PC-3 (cell line): Measurements from ENCODE around the gene TMEM138. TPM values are rescaled to one million over a fixed set of nuclear protein-coding genes. Genes with fewer than 3 reads are reported as not detected.

Source experiments
- ATAC-seq: fragments of 200-7000 bp; cut with Tn5 transposase; 2 replicates; pipeline ENCODE4 v1.9.1; 2020; ENCODE audit warnings: mild to moderate bottlenecking, moderate library complexity
- BruUV-seq: library from RNA; stranded (reverse); fragments of 400-500 nt; replicated peaks from 2 replicates; lab custom pipeline; 2021; lab: Mats Ljungman, UMichigan
- CTCF ChIA-PET: fragments of 300-600 bp; sonication (Branson Sonifier 250); formaldehyde crosslinking; loops from one replicate; lab custom pipeline; 2022; ENCODE audit warnings: antibody characterized with exemption; lab: Charles Lee
- POLR2A ChIA-PET: fragments of 300-600 bp; sonication (Branson Sonifier 250); formaldehyde crosslinking; loops from one replicate; lab custom pipeline; 2022; ENCODE audit warnings: antibody characterized with exemption; ENCODE audit not compliant: unreplicated experiment; lab: Charles Lee
- DNase-seq: peaks from one replicate; pipeline ENCODE4 v3.0.0-alpha.2; 2015
- H2AFZ ChIP-seq: fragments of 300-600 bp; sonication (generic); 2 replicates; pipeline ENCODE4 v1.6.0; 2016; ENCODE audit warnings: antibody characterized with exemption, low read length
- H3F3A ChIP-seq: fragments of 300-600 bp; sonication (generic); one replicate; pipeline ENCODE4 v1.6.0; 2017; ENCODE audit warnings: antibody characterized with exemption, low read length, control low read depth, mild to moderate bottlenecking; ENCODE audit not compliant: unreplicated experiment
- H3K27ac ChIP-seq: fragments of 300-600 bp; sonication (generic); 2 replicates; pipeline ENCODE4 v1.5.1; 2016; ENCODE audit warnings: mild to moderate bottlenecking, low read length
- H3K27me3 ChIP-seq: fragments of 300-600 bp; sonication (generic); 2 replicates; pipeline ENCODE4 v1.6.1; 2016; ENCODE audit warnings: low read length, mixed read lengths
- H3K36me3 ChIP-seq: fragments of 300-600 bp; sonication (generic); 2 replicates; pipeline ENCODE4 v1.6.1; 2016; ENCODE audit warnings: low read depth, mixed run types, low read length, mixed read lengths
- H3K4me1 ChIP-seq: fragments of 300-600 bp; sonication (generic); 2 replicates; pipeline ENCODE4 v1.5.1; 2016; ENCODE audit warnings: low read length; ENCODE audit not compliant: insufficient read depth
- H3K4me2 ChIP-seq: fragments of 300-600 bp; sonication (generic); 2 replicates; pipeline ENCODE4 v1.6.0; 2016; ENCODE audit warnings: low read length
- H3K4me3 ChIP-seq: fragments of 300-600 bp; sonication (generic); 2 replicates; pipeline ENCODE4 v1.5.1; 2016; ENCODE audit warnings: mild to moderate bottlenecking, low read length, mixed read lengths
- H3K79me2 ChIP-seq: fragments of 300-600 bp; sonication (generic); 2 replicates; pipeline ENCODE4 v1.6.1; 2017; ENCODE audit warnings: low read length, mixed read lengths
- H3K9ac ChIP-seq: fragments of 300-600 bp; sonication (generic); 2 replicates; pipeline ENCODE4 v1.6.0; 2016; ENCODE audit warnings: mild to moderate bottlenecking, low read length
- H3K9me2 ChIP-seq: fragments of 300-600 bp; sonication (generic); replicated peaks from 2 replicates; pipeline ENCODE4 v1.6.1; 2016; ENCODE audit warnings: mixed run types, low read length, mixed read lengths
- H3K9me3 ChIP-seq: fragments of 300-600 bp; sonication (generic); 2 replicates; pipeline ENCODE4 v1.6.1; 2016; ENCODE audit warnings: low read length, mixed read lengths
- H4K20me1 ChIP-seq: fragments of 300-600 bp; sonication (generic); 2 replicates; pipeline ENCODE4 v1.6.1; 2016; ENCODE audit warnings: low read length, mixed read lengths
- CTCF ChIP-seq: fragments of 300-600 bp; sonication (generic); conservative IDR thresholded peaks from 2 replicates; pipeline ENCODE4 v1.5.1; 2017; ENCODE audit warnings: antibody characterized with exemption, low read depth, mild to moderate bottlenecking, low read length
- EZH2 ChIP-seq: fragments of 300-600 bp; sonication (generic); IDR thresholded peaks from one replicate; pipeline ENCODE4 v1.6.1; 2017; ENCODE audit warnings: antibody characterized with exemption, mild to moderate bottlenecking, low read length; ENCODE audit not compliant: unreplicated experiment
- EZH2phosphoT487 ChIP-seq: fragments of 300-600 bp; sonication (generic); IDR thresholded peaks from 2 replicates; pipeline ENCODE4 v1.6.1; 2018; ENCODE audit warnings: mild to moderate bottlenecking, antibody characterized with exemption, low read length, borderline replicate concordance
- intact Hi-C: fragments of 100-400 bp; cut with micrococcal nuclease; formaldehyde crosslinking; loops from 2 replicates; pipeline ENCODE4 v1.9.0; 2023
- total RNA-seq: library from RNA; depleted of rRNA; stranded (reverse); fragments of >200 nt; gene quantifications from 2 replicates; pipeline ENCODE4 v1.2.3, GENCODE V29; 2014

Gene TMEM138
- total RNA-seq, 1 experiment from 2014 or later, result 40.7 TPM

- Histone ChIP-seq H3K9ac (no peak overlapping the region), H3K79me2 (peaks cover 26% of the 10 kb centered on the region), H3K9me2 (no peaks in the 10 kb centered on the region), H3F3A (no peaks in the 10 kb centered on the region), H3K4me3 (no peak overlapping the region), H3K4me2 (no peak overlapping the region), H3K9me3 (no peaks in the 10 kb centered on the region), H3K27ac (no peak overlapping the region), H3K4me1 (peaks cover 24% of the 10 kb centered on the region), H3K36me3 (no peaks in the 10 kb centered on the region), H3K27me3 (no peaks in the 10 kb centered on the region), H2AFZ (peak overlapping the region; percentile 61), H4K20me1 (peaks cover 9% of the 10 kb centered on the region)
- intact Hi-C loops, result loop anchor here (1.0 to 10.0 kb wide), 4 partner anchors 26 to 82 kb away; partner anchors contain the start of genes TMEM138 and TMEM216
- ChIA-PET CTCF (interaction anchor here (0.6 to 3.5 kb wide), 6 partner anchors 20 to 254 kb away, joined by 3 to 63 read pairs (median 13); partner anchors contain the start of genes CYB561A3, TMEM138 and TMEM216), POLR2A (interaction anchor here (0.6 kb wide), 1 partner anchor 84 kb away, joined by 3 read pairs; no protein-coding TSS in a partner anchor)
- DNase-seq (peak; percentile 93), ATAC-seq (peak; percentile 62)
- peak; percentile 98 for TF ChIP-seq CTCF
- TF ChIP-seq EZH2phosphoT487, result no peak
- BruUV-seq, result no TSS peak
Observed at GRCh38 chr11:61336171-61336935, 25.8 kb upstream of the TMEM138 start.

GRCh38 chr11:61337706-61338470 lies 24.3 kb upstream of the TMEM138 start:
- H3F3A ChIP-seq, result no peaks in the 10 kb centered on the region
- POLR2A ChIA-PET, result no interaction called here
- DNase-seq (no peak), ATAC-seq (no peak)
- CTCF ChIA-PET, result no interaction called here
- no peaks in the 10 kb centered on the region for H3K27me3 ChIP-seq
- H3K4me3 ChIP-seq, result no peak overlapping the region
- intact Hi-C loops, result loop anchor here (2.0 to 10.0 kb wide), 3 partner anchors 25 to 83 kb away; partner anchors contain the start of genes TMEM138 and TMEM216
- peaks cover 20% of the 10 kb centered on the region for H3K4me1 ChIP-seq
- H3K4me2 ChIP-seq, result no peak overlapping the region
- TF ChIP-seq CTCF, result no peak
- no peak for TF ChIP-seq EZH2phosphoT487
- no peak for TF ChIP-seq EZH2
- H3K9me3 ChIP-seq, result no peaks in the 10 kb centered on the region
- no TSS peak for BruUV-seq
- H3K9ac ChIP-seq, result no peak overlapping the region
- no peaks in the 10 kb centered on the region for H3K9me2 ChIP-seq
- H3K79me2 ChIP-seq, result peaks cover 11% of the 10 kb centered on the region
- H2AFZ ChIP-seq, result no peak overlapping the region
- H3K36me3 ChIP-seq, result peaks cover 3% of the 10 kb centered on the region; the same call in 1 of the 2 replicates
- no peak overlapping the region for H3K27ac ChIP-seq
- H4K20me1 ChIP-seq, result no peaks in the 10 kb centered on the region
